CD14-positive monocyte (primary cell): ENCODE data around the gene LSM5. TPM values are rescaled to one million over a fixed set of nuclear protein-coding genes. Genes with fewer than 3 reads are reported as not detected.

Experiments used
- DNase-seq, 3 donors: peaks; one replicate each; pipeline ENCODE4 v3.0.0-alpha.2; 2011 to 2022
- H2AFZ ChIP-seq: 2 replicates; pipeline ENCODE4 v1.6.0; 2012; ENCODE audit warnings: mild to moderate bottlenecking, low read depth, low read length, inconsistent platforms; ENCODE audit not compliant: insufficient read depth, poor library complexity, severe bottlenecking
- H3K27ac ChIP-seq, 2 donors: 1 replicate in 1 of 2; 2 replicates in 1 of 2; pipeline ENCODE4 v1.5.1; 2012 to 2013; ENCODE audit warnings: low read length in 2 of 2, control low read depth in 1 of 2, inconsistent platforms in 1 of 2, low read depth in 1 of 2, mild to moderate bottlenecking in 1 of 2
- H3K27me3 ChIP-seq, 2 donors: one replicate each; pipeline versions ENCODE4 v1.6.0 to v1.6.1; 2011 to 2013; ENCODE audit warnings: low read length in 2 of 2; ENCODE audit not compliant: control insufficient read depth in 2 of 2, insufficient read depth in 2 of 2
- H3K36me3 ChIP-seq, 2 donors: replicated peaks in 1 of 2; 1 replicate in 1 of 2; 2 replicates in 1 of 2; pipeline versions ENCODE4 v1.5.1 to v1.6.1; 2012 to 2013; ENCODE audit warnings: low read length in 2 of 2, control low read depth in 1 of 2, inconsistent platforms in 1 of 2, mild to moderate bottlenecking in 1 of 2; ENCODE audit not compliant: insufficient read depth in 2 of 2, control insufficient read depth in 1 of 2
- H3K4me1 ChIP-seq, 2 donors: 1 replicate in 1 of 2; 2 replicates in 1 of 2; pipeline versions ENCODE4 v1.5.1 to v1.6.1; 2012 to 2013; ENCODE audit warnings: low read length in 2 of 2, control low read depth in 1 of 2, inconsistent platforms in 1 of 2, mild to moderate bottlenecking in 1 of 2, moderate library complexity in 1 of 2; ENCODE audit not compliant: insufficient read depth in 2 of 2, control insufficient read depth in 1 of 2
- H3K4me2 ChIP-seq: replicated peaks from 2 replicates; pipeline ENCODE3; 2012; ENCODE audit warnings: low read length, moderate library complexity, mild to moderate bottlenecking; ENCODE audit not compliant: poor library complexity, severe bottlenecking; ENCODE audit errors: extremely low read depth
- H3K4me3 ChIP-seq, 3 experiments: fragments of 200-600 bp in 1 of 3; sonication (generic) in 1 of 3; replicated peaks in 1 of 3; 1 replicate in 2 of 3; 2 replicates in 1 of 3; pipeline ENCODE4 v1.5.1; 2011 to 2013; ENCODE audit warnings: low read length in 3 of 3, mild to moderate bottlenecking in 3 of 3, control low read depth in 2 of 3, low read depth in 2 of 3, inconsistent platforms in 1 of 3, moderate library complexity in 1 of 3
- H3K79me2 ChIP-seq: 2 replicates; pipeline ENCODE4 v1.6.0; 2012; ENCODE audit warnings: mild to moderate bottlenecking, control low read depth, inconsistent platforms, low read length, moderate library complexity; ENCODE audit not compliant: insufficient read depth
- H3K9ac ChIP-seq: 2 replicates; pipeline ENCODE4 v1.6.0; 2017; ENCODE audit warnings: low read length, mild to moderate bottlenecking; ENCODE audit not compliant: insufficient read depth, poor library complexity, severe bottlenecking
- H3K9me3 ChIP-seq, 2 donors: replicated peaks in 1 of 2; 1 replicate in 1 of 2; 2 replicates in 1 of 2; pipeline versions ENCODE4 v1.5.1 to v1.6.1; 2012 to 2013; ENCODE audit warnings: low read length in 2 of 2, control low read depth in 1 of 2; ENCODE audit not compliant: control insufficient read depth in 1 of 2, insufficient read depth in 1 of 2
- H4K20me1 ChIP-seq: 2 replicates; pipeline ENCODE4 v1.6.0; 2012; ENCODE audit warnings: mild to moderate bottlenecking, low read length, control low read depth, moderate library complexity; ENCODE audit not compliant: insufficient read depth
- H3K27ac Mint-ChIP-seq, 7 donors: one replicate each; pipeline ENCODE4 v1.8.0; 2020; ENCODE audit warnings: mild to moderate bottlenecking in 7 of 7, mixed read lengths in 7 of 7, moderate library complexity in 6 of 7, inconsistent platforms in 2 of 7
- H3K27me3 Mint-ChIP-seq, 3 donors: one replicate each; pipeline ENCODE4 v1.8.0; 2021 to 2022; ENCODE audit warnings: low read depth in 3 of 3, mild to moderate bottlenecking in 3 of 3, mixed read lengths in 3 of 3, moderate library complexity in 3 of 3, inconsistent platforms in 1 of 3
- H3K36me3 Mint-ChIP-seq, 2 donors: one replicate each; pipeline ENCODE4 v1.8.0; 2020; ENCODE audit warnings: mixed read lengths in 2 of 2, inconsistent platforms in 1 of 2, mild to moderate bottlenecking in 1 of 2
- H3K4me1 Mint-ChIP-seq: one replicate; pipeline ENCODE4 v1.8.0; 2020; ENCODE audit warnings: mild to moderate bottlenecking, mixed read lengths
- H3K4me3 Mint-ChIP-seq, 2 donors: one replicate each; pipeline ENCODE4 v1.8.0; 2020; ENCODE audit warnings: mild to moderate bottlenecking in 2 of 2, mixed read lengths in 2 of 2, moderate library complexity in 1 of 2
- H3K9me3 Mint-ChIP-seq, 7 donors: one replicate each; pipeline ENCODE4 v1.8.0; 2020 to 2022; ENCODE audit warnings: mixed read lengths in 7 of 7, mild to moderate bottlenecking in 6 of 7, moderate library complexity in 6 of 7, inconsistent platforms in 2 of 7
- WGBS: methylation state at CpG from one replicate; pipeline ENCODE4 v1.1.5; 2013; ENCODE audit warnings: missing lambda C conversion rate; ENCODE audit not compliant: insufficient coverage; 5-methylcytosine and 5-hydroxymethylcytosine counted together
- intact Hi-C, 2 donors: fragments of 100-400 bp; cut with micrococcal nuclease; formaldehyde crosslinking; loops; one replicate each; pipeline versions ENCODE4 v1.15.0 to v1.15.1; 2023
- polyA plus RNA-seq, 3 donors: library from polyadenylated mRNA; depleted of rRNA in 1 of 3; unstranded in 2 of 3; stranded (reverse) in 1 of 3; fragments of 300-500 nt in 2 of 3; fragments of >200 nt in 1 of 3; fragmentation: Illumina TruSeq in 2 of 3; gene quantifications; 1 replicate in 2 of 3; 2 replicates in 1 of 3; pipeline ENCODE4 v1.2.3, GENCODE V29; 2012 to 2021
- TF ChIP-seq, protein P1 (sequence below): fragments of 200-600 bp; IDR thresholded peaks from one replicate; pipeline ENCODE4 v1.8.0; 2022; ENCODE audit warnings: antibody characterized with exemption, mild to moderate bottlenecking

The LSM5 gene
- polyA plus RNA-seq, 3 donors: 16.4 to 81.1 (median 78.2) TPM

GRCh38 chr7:32515890-32516550, 25.8 kb upstream of the LSM5 start:
- Histone ChIP-seq H3K4me3 (no peak overlapping the region), H3K4me1 (no peaks in the 10 kb centered on the region), H3K79me2 (peaks cover 99% of the 10 kb centered on the region), H3K27me3 (no peaks in the 10 kb centered on the region), H3K36me3 (peaks cover 0 to 67% of the 10 kb centered on the region in 2 donors), H3K27ac (no peak overlapping the region), H2AFZ (no peak overlapping the region), H3K9ac (no peak overlapping the region), H4K20me1 (peaks cover 71% of the 10 kb centered on the region), H3K9me3 (peaks cover 32 to 52% of the 10 kb centered on the region in 2 donors), H3K4me2 (no peak overlapping the region)
- DNase-seq: no peak
- Mint-ChIP-seq H3K9me3 (peaks cover 32 to 58% (median 47%) of the 10 kb centered on the region in 7 donors), H3K4me3 (no peak overlapping the region), H3K27ac (peak overlapping the region in 2 of 7 donors; percentile 9 to 63), H3K27me3 (peaks cover 0 to 4% (median 0%) of the 10 kb centered on the region in 3 donors), H3K4me1 (peaks cover 7% of the 10 kb centered on the region), H3K36me3 (peaks cover 54 to 75% of the 10 kb centered on the region in 2 donors)
- WGBS: 100% methylated on average over 1 of the region's 3 CpGs
- TF ChIP-seq, protein P1, sequence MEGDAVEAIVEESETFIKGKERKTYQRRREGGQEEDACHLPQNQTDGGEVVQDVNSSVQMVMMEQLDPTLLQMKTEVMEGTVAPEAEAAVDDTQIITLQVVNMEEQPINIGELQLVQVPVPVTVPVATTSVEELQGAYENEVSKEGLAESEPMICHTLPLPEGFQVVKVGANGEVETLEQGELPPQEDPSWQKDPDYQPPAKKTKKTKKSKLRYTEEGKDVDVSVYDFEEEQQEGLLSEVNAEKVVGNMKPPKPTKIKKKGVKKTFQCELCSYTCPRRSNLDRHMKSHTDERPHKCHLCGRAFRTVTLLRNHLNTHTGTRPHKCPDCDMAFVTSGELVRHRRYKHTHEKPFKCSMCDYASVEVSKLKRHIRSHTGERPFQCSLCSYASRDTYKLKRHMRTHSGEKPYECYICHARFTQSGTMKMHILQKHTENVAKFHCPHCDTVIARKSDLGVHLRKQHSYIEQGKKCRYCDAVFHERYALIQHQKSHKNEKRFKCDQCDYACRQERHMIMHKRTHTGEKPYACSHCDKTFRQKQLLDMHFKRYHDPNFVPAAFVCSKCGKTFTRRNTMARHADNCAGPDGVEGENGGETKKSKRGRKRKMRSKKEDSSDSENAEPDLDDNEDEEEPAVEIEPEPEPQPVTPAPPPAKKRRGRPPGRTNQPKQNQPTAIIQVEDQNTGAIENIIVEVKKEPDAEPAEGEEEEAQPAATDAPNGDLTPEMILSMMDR: no peak
- intact Hi-C loops: no loop called here

GRCh38 chr7:32513210-32513609, 23.0 kb upstream of the LSM5 start:
- peaks cover 15 to 45% (median 39%) of the 10 kb centered on the region in 7 donors for H3K9me3 Mint-ChIP-seq
- no peaks in the 10 kb centered on the region for H3K4me1 ChIP-seq
- H3K27ac Mint-ChIP-seq: peak overlapping the region in 1 of 7 donors; percentile 13

More at GRCh38 chr7:32513210-32513609, 23.0 kb upstream of the LSM5 start:
- H3K4me3 Mint-ChIP-seq: no peak overlapping the region
- H3K27me3 Mint-ChIP-seq: peaks cover 0 to 2% (median 0%) of the 10 kb centered on the region in 3 donors
- H3K36me3 ChIP-seq: peaks cover 0 to 71% of the 10 kb centered on the region in 2 donors
- intact Hi-C loops: no loop called here
- peaks cover 100% of the 10 kb centered on the region for H3K79me2 ChIP-seq
- H3K36me3 Mint-ChIP-seq: peaks cover 49 to 83% of the 10 kb centered on the region in 2 donors
- no peak overlapping the region for H3K9ac ChIP-seq
- H3K4me3 ChIP-seq: no peak overlapping the region
- no peak overlapping the region for H2AFZ ChIP-seq
- no peak overlapping the region for H3K4me2 ChIP-seq
- H4K20me1 ChIP-seq: peaks cover 80% of the 10 kb centered on the region
- no peak for DNase-seq
- peaks cover 22 to 28% of the 10 kb centered on the region in 2 donors for H3K9me3 ChIP-seq
- no peaks in the 10 kb centered on the region for H3K27me3 ChIP-seq
- TF ChIP-seq, protein P1: no peak
- WGBS: no CpG with 5 or more reads among the region's 1 CpG
- H3K4me1 Mint-ChIP-seq: peaks cover 7% of the 10 kb centered on the region
- H3K27ac ChIP-seq: no peak overlapping the region
